K562 (cell line): ENCODE results near the gene PEX3. TPM values are rescaled to one million over a fixed set of nuclear protein-coding genes. Genes with fewer than 3 reads are reported as not detected.

Source experiments
- CREB5 ChIP-seq: fragments of 250-450 bp; sonication (Bioruptor Pico); IDR thresholded peaks from 2 replicates; pipeline ENCODE4 v1.5.0; 2020; ENCODE audit warnings: mild to moderate bottlenecking
- GATAD2A ChIP-seq: fragments of 450-650 bp; IDR thresholded peaks from 2 replicates; pipeline ENCODE4 v1.6.1; 2017
- HDAC1 ChIP-seq, 2 experiments: fragments of 450-650 bp; IDR thresholded peaks; 2 replicates each; pipeline ENCODE4 v1.6.1; 2016 to 2017; ENCODE audit warnings: inconsistent platforms in 1 of 2, mild to moderate bottlenecking in 1 of 2, moderate library complexity in 1 of 2
- HDAC6 ChIP-seq: IDR thresholded peaks from 2 replicates; pipeline ENCODE4 v1.6.1; 2012; ENCODE audit warnings: low read depth, mild to moderate bottlenecking, control low read depth, inconsistent platforms, low read length, moderate library complexity
- HIVEP1 ChIP-seq: fragments of 250-450 bp; sonication (Bioruptor Pico); IDR thresholded peaks from 2 replicates; pipeline ENCODE4 v1.4.0; 2020; ENCODE audit warnings: mild to moderate bottlenecking
- HNRNPH1 ChIP-seq: fragments of 200-400 bp; formaldehyde crosslinking; optimal IDR thresholded peaks from 2 replicates; pipeline ENCODE3; 2017; ENCODE audit warnings: low read depth, mild to moderate bottlenecking, low read length, moderate library complexity
- IRF2 ChIP-seq: sonication (generic); formaldehyde crosslinking; IDR thresholded peaks from 2 replicates; pipeline ENCODE4 v1.8.1; 2022; ENCODE audit warnings: mild to moderate bottlenecking, missing genetic modification reagents
- NCOR1 ChIP-seq: fragments of 450-650 bp; IDR thresholded peaks from 2 replicates; pipeline ENCODE4 v1.6.1; 2016; ENCODE audit warnings: mild to moderate bottlenecking, moderate library complexity
- NKRF ChIP-seq: fragments of 450-650 bp; IDR thresholded peaks from 2 replicates; pipeline ENCODE4 v1.6.1; 2016; ENCODE audit warnings: borderline replicate concordance
- POLR2G ChIP-seq: fragments of 200-400 bp; formaldehyde crosslinking; IDR thresholded peaks from 2 replicates; pipeline ENCODE4 v1.6.1; 2017; ENCODE audit warnings: low read depth, mild to moderate bottlenecking, antibody characterized with exemption, low read length, moderate library complexity
- TGIF2 ChIP-seq: sonication (generic); formaldehyde crosslinking; IDR thresholded peaks from 2 replicates; pipeline ENCODE4 v1.8.1; 2022; ENCODE audit warnings: mild to moderate bottlenecking, missing genetic modification reagents, moderate library complexity
- TRIM24 ChIP-seq, 2 experiments: fragments of 450-650 bp; IDR thresholded peaks; 2 replicates each; pipeline ENCODE4 v1.6.1; 2016
- ZFP36 ChIP-seq: fragments of 150-350 bp; IDR thresholded peaks from 2 replicates; pipeline ENCODE4 v1.6.1; 2018; ENCODE audit warnings: low read length, low read depth; ENCODE audit not compliant: partially characterized antibody
- ZNF212 ChIP-seq: fragments of 450-650 bp; formaldehyde crosslinking; IDR thresholded peaks from 2 replicates; pipeline ENCODE4 v1.4.0; 2020; ENCODE audit warnings: mild to moderate bottlenecking
- ZNF75A ChIP-seq: fragments of 450-650 bp; formaldehyde crosslinking; IDR thresholded peaks from 2 replicates; pipeline ENCODE4 v1.4.0; 2020; ENCODE audit warnings: mild to moderate bottlenecking
- polyA plus RNA-seq, 8 experiments: library from polyadenylated mRNA; depleted of rRNA in 4 of 8; stranded (reverse) in 5 of 8; unstranded in 3 of 8; fragments of >200 nt; fragmentation: Nextera tagmentation in 2 of 8; fragmentation: Illumina TruSeq in 1 of 8; extraction: Ambion mirVana in 2 of 8; extraction: Trizol in 1 of 8; gene quantifications; 2 replicates each; pipeline versions ENCODE4 v1.2.1 to v1.2.3, GENCODE V29; 2011 to 2014; ENCODE audit warnings: inconsistent platforms in 1 of 8, missing spikeins in 1 of 8
- total RNA-seq, 7 experiments: library from RNA; depleted of rRNA in 6 of 7; stranded (reverse); fragments of >200 nt in 6 of 7; fragmentation: Illumina TruSeq in 2 of 7; extraction: Trizol in 2 of 7; gene quantifications; 2 replicates each; pipeline versions ENCODE4 v1.2.1 to v1.2.3, GENCODE V29; 2011 to 2021; ENCODE audit warnings: low replicate concordance in 1 of 7
- TF ChIP-seq, protein P1 (sequence below), 2 experiments: fragments of 450-650 bp; IDR thresholded peaks; 2 replicates each; pipeline ENCODE4 v1.6.1; 2016
- TF ChIP-seq, protein P2 (sequence below): fragments of 250-450 bp; sonication (Bioruptor Pico); IDR thresholded peaks from 2 replicates; pipeline ENCODE4 v1.5.0; 2021; ENCODE audit warnings: mild to moderate bottlenecking, borderline replicate concordance
- TF ChIP-seq, protein P3 (sequence below): sonication (generic); formaldehyde crosslinking; IDR thresholded peaks from 2 replicates; pipeline ENCODE4 v1.4.0; 2020; ENCODE audit warnings: mild to moderate bottlenecking, missing genetic modification reagents

PEX3 gene
- total and polyA plus RNA-seq, 9 of the 15 experiments (the other 6 are each of a cell fraction or from before 2014, with no cell fraction given): 17.3 to 69.6 (median 32.7) TPM

GRCh38 chr6:143516690-143517446 is 66.3 kb downstream of the PEX3 start (continued):
- TF ChIP-seq, protein P1, sequence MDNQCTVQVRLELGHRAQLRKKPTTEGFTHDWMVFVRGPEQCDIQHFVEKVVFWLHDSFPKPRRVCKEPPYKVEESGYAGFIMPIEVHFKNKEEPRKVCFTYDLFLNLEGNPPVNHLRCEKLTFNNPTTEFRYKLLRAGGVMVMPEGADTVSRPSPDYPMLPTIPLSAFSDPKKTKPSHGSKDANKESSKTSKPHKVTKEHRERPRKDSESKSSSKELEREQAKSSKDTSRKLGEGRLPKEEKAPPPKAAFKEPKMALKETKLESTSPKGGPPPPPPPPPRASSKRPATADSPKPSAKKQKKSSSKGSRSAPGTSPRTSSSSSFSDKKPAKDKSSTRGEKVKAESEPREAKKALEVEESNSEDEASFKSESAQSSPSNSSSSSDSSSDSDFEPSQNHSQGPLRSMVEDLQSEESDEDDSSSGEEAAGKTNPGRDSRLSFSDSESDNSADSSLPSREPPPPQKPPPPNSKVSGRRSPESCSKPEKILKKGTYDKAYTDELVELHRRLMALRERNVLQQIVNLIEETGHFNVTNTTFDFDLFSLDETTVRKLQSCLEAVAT (IDR thresholded peaks at IDR 0.05): peak; percentile 40 to 54; a peak in 1 of 4 replicates
- no peak for TF ChIP-seq ZNF75A (CRISPR knock-in tag)
- no peak for TF ChIP-seq POLR2G
- TF ChIP-seq HIVEP1 (CRISPR knock-in tag): no peak
- TF ChIP-seq HDAC1 (IDR thresholded peaks at IDR 0.05): peak in 1 of 2 experiments; percentile 33; a peak in 1 of 4 replicates
- TF ChIP-seq GATAD2A: no peak
- peak; percentile 18; the same call in 1 of the 2 replicates for TF ChIP-seq NCOR1
- TF ChIP-seq ZFP36: no peak
- TF ChIP-seq NKRF: 0 out of 2 replicates have a peak, but pooled peaks have one; percentile 25
- 0 out of 4 replicates have a peak, but pooled peaks of 1 of the 2 experiments have one; percentile 18 for TF ChIP-seq TRIM24 (IDR thresholded peaks at IDR 0.05)
- TF ChIP-seq CREB5 (CRISPR knock-in tag): no peak
- TF ChIP-seq TGIF2 (CRISPR knock-in tag): no peak
- TF ChIP-seq, protein P2, sequence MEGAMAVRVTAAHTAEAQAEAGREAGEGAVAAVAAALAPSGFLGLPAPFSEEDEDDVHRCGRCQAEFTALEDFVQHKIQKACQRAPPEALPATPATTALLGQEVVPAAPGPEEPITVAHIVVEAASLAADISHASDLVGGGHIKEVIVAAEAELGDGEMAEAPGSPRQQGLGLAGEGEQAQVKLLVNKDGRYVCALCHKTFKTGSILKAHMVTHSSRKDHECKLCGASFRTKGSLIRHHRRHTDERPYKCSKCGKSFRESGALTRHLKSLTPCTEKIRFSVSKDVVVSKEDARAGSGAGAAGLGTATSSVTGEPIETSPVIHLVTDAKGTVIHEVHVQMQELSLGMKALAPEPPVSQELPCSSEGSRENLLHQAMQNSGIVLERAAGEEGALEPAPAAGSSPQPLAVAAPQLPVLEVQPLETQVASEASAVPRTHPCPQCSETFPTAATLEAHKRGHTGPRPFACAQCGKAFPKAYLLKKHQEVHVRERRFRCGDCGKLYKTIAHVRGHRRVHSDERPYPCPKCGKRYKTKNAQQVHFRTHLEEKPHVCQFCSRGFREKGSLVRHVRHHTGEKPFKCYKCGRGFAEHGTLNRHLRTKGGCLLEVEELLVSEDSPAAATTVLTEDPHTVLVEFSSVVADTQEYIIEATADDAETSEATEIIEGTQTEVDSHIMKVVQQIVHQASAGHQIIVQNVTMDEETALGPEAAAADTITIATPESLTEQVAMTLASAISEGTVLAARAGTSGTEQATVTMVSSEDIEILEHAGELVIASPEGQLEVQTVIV: no peak
- no peak for TF ChIP-seq HNRNPH1
- no peak for TF ChIP-seq HDAC6
- TF ChIP-seq, protein P3, sequence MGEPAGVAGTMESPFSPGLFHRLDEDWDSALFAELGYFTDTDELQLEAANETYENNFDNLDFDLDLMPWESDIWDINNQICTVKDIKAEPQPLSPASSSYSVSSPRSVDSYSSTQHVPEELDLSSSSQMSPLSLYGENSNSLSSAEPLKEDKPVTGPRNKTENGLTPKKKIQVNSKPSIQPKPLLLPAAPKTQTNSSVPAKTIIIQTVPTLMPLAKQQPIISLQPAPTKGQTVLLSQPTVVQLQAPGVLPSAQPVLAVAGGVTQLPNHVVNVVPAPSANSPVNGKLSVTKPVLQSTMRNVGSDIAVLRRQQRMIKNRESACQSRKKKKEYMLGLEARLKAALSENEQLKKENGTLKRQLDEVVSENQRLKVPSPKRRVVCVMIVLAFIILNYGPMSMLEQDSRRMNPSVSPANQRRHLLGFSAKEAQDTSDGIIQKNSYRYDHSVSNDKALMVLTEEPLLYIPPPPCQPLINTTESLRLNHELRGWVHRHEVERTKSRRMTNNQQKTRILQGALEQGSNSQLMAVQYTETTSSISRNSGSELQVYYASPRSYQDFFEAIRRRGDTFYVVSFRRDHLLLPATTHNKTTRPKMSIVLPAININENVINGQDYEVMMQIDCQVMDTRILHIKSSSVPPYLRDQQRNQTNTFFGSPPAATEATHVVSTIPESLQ (CRISPR knock-in tag): no peak
- TF ChIP-seq ZNF212: no peak
- TF ChIP-seq IRF2: no peak
